Subcutaneous preadipocyte (primary cell): ENCODE data around the gene LYPD3. TPM values are rescaled to one million over a fixed set of nuclear protein-coding genes. Genes with fewer than 3 reads are reported as not detected.

ENCODE experiments used
- total RNA-seq: library from RNA; depleted of rRNA; stranded (reverse); fragments of >200 nt; gene quantifications from 2 replicates; pipeline ENCODE4 v1.2.3, GENCODE V29; 2012

Gene LYPD3
- not detected in 2 replicates for total RNA-seq

DNA sequence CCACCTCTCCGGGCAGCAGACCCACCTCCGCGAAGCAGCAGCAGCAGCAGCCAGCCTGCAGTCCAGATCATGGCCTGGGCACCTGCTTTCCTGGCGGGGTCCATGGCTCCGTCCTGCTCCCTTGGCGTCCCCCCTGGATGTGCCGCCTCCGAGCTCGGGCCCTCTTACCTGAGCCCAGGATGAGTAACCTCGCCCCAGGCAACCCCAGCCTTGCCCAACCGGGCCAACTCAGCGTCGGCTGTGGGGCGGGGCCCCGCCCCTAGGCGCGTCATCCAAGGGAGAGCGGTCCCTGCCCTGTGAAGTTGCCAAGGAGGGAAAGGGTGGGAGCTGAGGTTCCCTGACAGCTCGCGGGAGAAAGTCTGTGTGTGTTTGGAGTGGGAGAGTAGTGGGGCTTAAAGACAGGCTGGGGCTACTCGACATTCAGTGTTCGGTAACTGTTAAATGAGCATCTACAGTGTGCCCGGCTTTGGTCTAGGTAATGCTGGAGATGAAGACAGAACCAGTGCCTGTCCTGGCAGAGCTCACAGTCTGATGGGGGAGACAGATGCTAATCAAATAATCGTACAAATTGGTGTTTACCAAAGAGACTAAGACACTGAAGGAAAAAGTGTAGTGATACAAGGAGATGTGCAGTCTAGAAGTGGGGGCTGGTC lies at the start of gene LYPD3:
LYPD3 (minus strand) TSS at position 141 of the 653 bp plus-strand sequence; CDS start at position 104, 37 bp downstream.

DNA sequence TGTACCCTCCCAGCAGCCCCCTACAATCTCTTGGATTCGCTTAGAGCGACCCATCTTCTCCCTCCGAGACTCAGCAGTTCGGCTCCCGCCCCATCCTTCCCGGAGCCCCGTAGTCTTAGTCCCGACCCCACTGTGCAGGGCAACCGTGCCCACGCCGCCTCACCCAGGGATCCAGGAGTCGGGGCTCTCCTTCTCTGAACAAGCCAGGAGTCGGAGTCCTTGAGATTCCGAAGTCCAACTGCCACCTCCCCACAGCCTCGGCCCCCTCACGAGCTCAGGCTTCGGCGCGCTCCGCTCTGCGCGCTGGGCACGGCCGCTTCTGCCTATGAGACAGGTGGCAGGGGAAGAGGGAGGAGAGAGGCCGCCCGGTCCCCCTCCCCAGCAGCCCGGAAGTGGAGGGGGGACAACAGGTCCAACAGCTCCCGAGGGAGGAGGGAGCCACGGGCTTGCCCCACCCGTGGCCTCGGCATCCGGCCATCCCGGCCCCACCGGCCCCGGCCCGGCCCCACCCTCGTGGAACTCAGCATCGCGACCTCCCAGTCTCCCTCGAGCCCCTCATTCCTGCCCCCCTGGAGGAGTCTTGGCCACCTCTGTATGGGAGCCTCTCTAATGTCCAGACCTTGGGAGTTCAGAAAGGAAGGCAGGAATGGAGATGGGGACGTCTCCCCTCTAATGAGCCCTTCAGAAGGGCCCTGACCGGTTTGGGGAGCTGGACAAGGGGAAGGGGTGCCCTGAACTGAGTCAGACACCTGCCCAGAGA lies 39.2 kb upstream of the LYPD3 start, which contains the start of gene PHLDB3:
PHLDB3 (minus strand) TSS at position 321 of the 760 bp plus-strand sequence. CDS start 628 bp downstream, outside the sequence.

DNA sequence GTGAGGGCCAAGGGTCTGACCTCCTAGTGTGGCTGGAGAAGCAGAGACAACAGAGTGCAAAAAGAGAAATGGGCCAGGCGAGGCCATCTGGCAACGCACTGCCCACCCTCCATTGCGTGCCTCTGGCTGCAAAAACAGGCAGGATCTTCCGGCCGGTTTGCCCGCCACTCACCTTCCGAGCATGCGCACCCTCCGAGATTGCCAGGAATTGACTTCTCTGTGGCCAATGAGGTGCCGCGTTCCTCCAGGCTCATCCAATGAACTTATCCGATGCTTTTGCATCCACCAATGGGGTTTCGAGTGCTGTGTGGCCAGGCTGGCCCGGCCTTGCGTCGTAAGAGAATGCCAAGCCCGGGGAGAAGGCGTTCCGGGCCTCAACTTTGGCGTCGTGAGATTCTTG lies 50.9 kb downstream of the LYPD3 start, which contains the start of gene TEX101:
TEX101 (plus strand) TSS at position 337 of the 400 bp plus-strand sequence. CDS start 1,030 bp downstream, outside the sequence.

Other genes starting within 250 kb of the LYPD3 start
- gene PSG9, start 196.1 kb downstream of the LYPD3 start, total RNA-seq, result not detected in 2 replicates
- gene CD177, start 111.9 kb downstream of the LYPD3 start, total RNA-seq, result not detected in 2 replicates
- gene TEX101, start 50.7 kb downstream of the LYPD3 start, total RNA-seq, result not detected in 2 replicates
- 9.6 and 10.2 TPM in 2 replicates for gene PHLDB3, start 39.1 kb upstream of the LYPD3 start, total RNA-seq
- gene ETHE1, start 61.6 kb upstream of the LYPD3 start, total RNA-seq, result 41.2 and 59.2 TPM in 2 replicates
- 0.20 and 0.37 TPM in 2 replicates for gene ZNF575, start 67.6 kb upstream of the LYPD3 start, total RNA-seq
- 16.2 and 20.9 TPM in 2 replicates for gene XRCC1, start 109.9 kb upstream of the LYPD3 start, total RNA-seq
- gene PINLYP, start 110.2 kb upstream of the LYPD3 start, total RNA-seq, result 2.0 and 3.3 TPM in 2 replicates
- gene IRGQ, start 130.5 kb upstream of the LYPD3 start, total RNA-seq, result 8.8 and 11.9 TPM in 2 replicates
- gene ZNF576, start 131.0 kb upstream of the LYPD3 start, total RNA-seq, result 10.9 and 12.1 TPM in 2 replicates
- 0.37 TPM in 1 of 2 replicates, not detected in the other for gene SRRM5, start 146.5 kb upstream of the LYPD3 start, total RNA-seq
- gene ZNF428, start 154.0 kb upstream of the LYPD3 start, total RNA-seq, result 13.3 and 20.2 TPM in 2 replicates
- 0.37 and 0.59 TPM in 2 replicates for gene CADM4, start 174.2 kb upstream of the LYPD3 start, total RNA-seq
- gene PLAUR, start 204.6 kb upstream of the LYPD3 start, total RNA-seq, result 105 and 114 TPM in 2 replicates